NCI-H2227 (cell line): ENCODE measurements around the gene BTG1.
A peak's percentile ranks its signal among the peaks of the same experiment; 100 is the strongest.

ENCODE experiments used
- DNase-seq: peaks from one replicate; lab custom pipeline; 2025; ENCODE audit not compliant: unreplicated experiment; lab: John Stamatoyannopoulos, UW

Gene BTG1

GRCh38 chr12:92134638-92135274, 10.9 kb downstream of the BTG1 start:
- no peak for DNase-seq

GRCh38 chr12:92133795-92134637, 11.6 kb downstream of the BTG1 start:
- no peak for DNase-seq

GRCh38 chr12:92133171-92133570, 12.5 kb downstream of the BTG1 start:
- no peak for DNase-seq

GRCh38 chr12:92132288-92132687, 13.4 kb downstream of the BTG1 start:
- no peak for DNase-seq

- DNase-seq: no peak
Observed at GRCh38 chr12:92130999-92131398, 14.6 kb downstream of the BTG1 start.

GRCh38 chr12:92129609-92130008, 16.0 kb downstream of the BTG1 start:
- DNase-seq: no peak

- no peak for DNase-seq
Observed at GRCh38 chr12:92128612-92129011, 17.0 kb downstream of the BTG1 start.

- no peak for DNase-seq
Observed at GRCh38 chr12:92124689-92125029, 21.0 kb downstream of the BTG1 start.

- DNase-seq: no peak
Observed at GRCh38 chr12:92123780-92124688, 21.6 kb downstream of the BTG1 start.

- no peak for DNase-seq
Observed at GRCh38 chr12:92122941-92123779, 22.5 kb downstream of the BTG1 start.

GRCh38 chr12:92121826-92122225, 23.8 kb downstream of the BTG1 start:
- no peak for DNase-seq

- DNase-seq: no peak
Observed at GRCh38 chr12:92118826-92119536, 26.7 kb downstream of the BTG1 start.

GRCh38 chr12:92114834-92115233, 30.8 kb downstream of the BTG1 start:
- DNase-seq: no peak

- no peak for DNase-seq
Observed at GRCh38 chr12:92111256-92111655, 34.4 kb downstream of the BTG1 start.

GRCh38 chr12:92110083-92110640, 35.5 kb downstream of the BTG1 start:
- no peak for DNase-seq

GRCh38 chr12:92109613-92110012, 36.0 kb downstream of the BTG1 start:
- DNase-seq: no peak

GRCh38 chr12:92108651-92109050, 37.0 kb downstream of the BTG1 start:
- DNase-seq: peak; percentile 26

- DNase-seq: peak; percentile 46
Observed at GRCh38 chr12:92107621-92108131, 38.0 kb downstream of the BTG1 start.

GRCh38 chr12:92107094-92107493, 38.6 kb downstream of the BTG1 start:
- DNase-seq: no peak

GRCh38 chr12:92105676-92106075, 40.0 kb downstream of the BTG1 start:
- DNase-seq: no peak
